ENCODE results near the gene OR52E1.

- TF ChIP-seq EZH2phosphoT487 (IDR thresholded peaks at IDR 0.05; ENCODE audit: borderline replicate concordance, low read length), result no peak
- TF ChIP-seq, protein P1, sequence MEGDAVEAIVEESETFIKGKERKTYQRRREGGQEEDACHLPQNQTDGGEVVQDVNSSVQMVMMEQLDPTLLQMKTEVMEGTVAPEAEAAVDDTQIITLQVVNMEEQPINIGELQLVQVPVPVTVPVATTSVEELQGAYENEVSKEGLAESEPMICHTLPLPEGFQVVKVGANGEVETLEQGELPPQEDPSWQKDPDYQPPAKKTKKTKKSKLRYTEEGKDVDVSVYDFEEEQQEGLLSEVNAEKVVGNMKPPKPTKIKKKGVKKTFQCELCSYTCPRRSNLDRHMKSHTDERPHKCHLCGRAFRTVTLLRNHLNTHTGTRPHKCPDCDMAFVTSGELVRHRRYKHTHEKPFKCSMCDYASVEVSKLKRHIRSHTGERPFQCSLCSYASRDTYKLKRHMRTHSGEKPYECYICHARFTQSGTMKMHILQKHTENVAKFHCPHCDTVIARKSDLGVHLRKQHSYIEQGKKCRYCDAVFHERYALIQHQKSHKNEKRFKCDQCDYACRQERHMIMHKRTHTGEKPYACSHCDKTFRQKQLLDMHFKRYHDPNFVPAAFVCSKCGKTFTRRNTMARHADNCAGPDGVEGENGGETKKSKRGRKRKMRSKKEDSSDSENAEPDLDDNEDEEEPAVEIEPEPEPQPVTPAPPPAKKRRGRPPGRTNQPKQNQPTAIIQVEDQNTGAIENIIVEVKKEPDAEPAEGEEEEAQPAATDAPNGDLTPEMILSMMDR (IDR thresholded peaks at IDR 0.05; ENCODE audit: low read depth, low read length, poor library complexity, severe bottlenecking), result no peak
These were observed 31.0 kb upstream of the OR52E1 start for GRCh38 chr11:5038341-5038740.

Data from DOHH2 (cell line).